Fibroblast of skin of right quadriceps (primary cell): Measurements from ENCODE around the gene GEMIN4.
"Not testable (repeated sequence)": the region's sequence is repeated elsewhere in the genome, so short reads cannot be mapped to it uniquely, and the experiment has no call there.

Experiments
- DNase-seq: peaks from one replicate; pipeline ENCODE4 v3.0.0-alpha.2; 2013

The GEMIN4 gene

DNA sequence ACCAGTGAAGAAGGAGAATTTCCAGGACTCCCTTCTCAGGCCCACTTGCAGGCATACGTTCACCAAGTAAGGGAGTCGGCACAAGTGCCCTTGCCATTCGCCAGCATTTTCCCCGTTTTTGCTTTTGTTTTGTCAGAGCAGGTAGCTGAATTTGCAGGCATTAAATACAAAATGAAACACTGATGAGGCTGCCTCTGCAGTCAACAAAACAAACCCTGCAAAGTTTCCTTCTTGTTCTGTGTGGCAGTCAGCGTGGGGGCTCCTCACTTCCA lies 22.2 kb upstream of the GEMIN4 start:
- no peak for DNase-seq

DNA sequence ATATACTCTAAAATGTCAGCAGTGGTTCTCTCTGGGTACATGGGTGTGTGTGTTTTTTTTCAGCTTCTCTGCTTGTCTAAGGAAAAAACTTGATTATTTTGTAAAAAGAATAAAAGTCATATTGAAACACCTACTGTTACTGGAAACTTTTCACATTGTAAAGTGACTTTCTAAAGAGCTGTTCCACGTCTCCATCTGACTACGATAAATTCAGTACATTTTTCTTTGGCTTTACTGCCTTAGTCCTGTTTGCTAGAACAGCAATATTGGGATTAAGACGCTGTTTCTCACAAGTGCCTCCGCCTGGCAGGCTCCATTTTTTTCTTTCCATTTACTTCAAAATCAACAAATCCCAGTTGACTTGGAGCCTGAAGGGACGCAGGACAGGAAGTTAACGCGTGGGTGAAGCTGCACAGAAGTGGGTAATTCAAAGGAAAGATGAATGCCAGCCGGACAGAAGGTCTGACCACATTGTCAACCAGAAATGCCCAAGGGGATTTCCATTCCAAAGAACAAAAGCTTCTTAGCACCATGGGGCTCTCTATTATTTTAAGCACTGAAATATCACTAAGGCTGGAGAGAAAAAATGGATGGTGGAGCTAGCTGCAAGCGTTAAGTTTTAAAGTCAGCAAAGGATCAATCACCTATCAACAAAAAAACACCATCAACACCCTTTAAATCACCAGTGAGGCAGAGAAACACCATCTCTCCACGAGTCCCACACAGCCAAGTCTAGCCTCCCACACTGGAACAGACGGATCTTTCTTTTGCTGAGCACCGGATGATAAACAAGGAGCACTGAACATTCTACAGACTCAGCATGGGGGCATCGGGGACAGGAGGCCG lies 21.6 kb upstream of the GEMIN4 start:
- DNase-seq: no peak

DNA sequence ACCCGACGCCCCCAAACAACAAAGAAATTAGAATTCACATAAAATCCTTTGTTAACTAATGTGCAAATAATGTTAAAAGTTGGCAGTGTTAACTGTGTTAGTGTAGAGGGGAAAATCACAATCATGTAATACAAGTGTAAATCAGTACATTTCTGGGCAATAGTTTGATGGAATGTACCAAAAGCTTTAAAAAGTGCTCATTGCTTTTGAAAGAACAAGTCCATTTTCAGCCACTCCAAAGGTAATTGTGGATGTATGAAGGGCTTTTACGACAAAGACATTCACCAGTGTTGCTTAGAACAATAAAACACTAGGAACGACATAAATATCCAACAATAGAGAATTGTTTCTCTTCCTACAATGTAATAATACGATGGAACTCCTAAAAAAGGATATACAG lies 21.0 kb upstream of the GEMIN4 start:
- DNase-seq: no peak

DNA sequence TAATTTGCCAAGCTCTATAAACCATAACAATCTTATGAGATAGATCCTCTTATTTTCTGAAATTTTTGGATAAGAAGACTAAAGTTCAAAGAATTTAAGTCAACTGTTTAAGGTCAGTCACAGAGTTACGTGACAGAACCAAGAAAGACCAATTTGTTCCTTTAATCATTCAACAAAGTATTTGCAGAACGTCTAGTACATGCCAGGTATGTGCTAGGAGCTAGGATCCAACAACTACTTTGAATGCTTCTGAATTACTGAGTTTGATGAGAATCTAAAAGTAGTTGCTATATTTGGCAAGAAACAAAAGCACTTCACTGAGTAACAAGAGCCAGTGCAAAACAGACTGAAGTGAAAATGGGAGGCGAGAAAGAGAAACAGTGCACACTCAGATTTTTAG lies 15.0 kb upstream of the GEMIN4 start:
- DNase-seq: no peak

DNA sequence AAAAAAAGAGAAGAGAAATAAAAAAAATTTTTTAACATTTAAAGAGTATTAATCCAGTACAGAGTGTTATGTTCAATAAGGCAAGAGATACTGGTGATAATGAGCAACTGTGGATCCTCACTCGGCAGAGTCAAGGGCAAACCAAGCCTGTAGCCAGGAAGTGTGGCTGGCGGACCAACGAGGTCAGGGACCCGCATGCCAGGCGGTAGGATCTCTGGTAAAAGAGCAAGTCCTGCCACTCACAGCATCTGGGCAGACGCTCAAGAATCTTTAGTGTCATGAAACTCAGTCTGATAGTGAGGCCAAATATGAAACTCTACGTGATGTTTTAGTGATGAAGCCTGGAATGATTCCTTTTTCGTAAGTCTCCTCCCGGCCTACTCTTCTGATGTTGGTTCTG lies 8.3 kb upstream of the GEMIN4 start:
- no peak for DNase-seq

DNA sequence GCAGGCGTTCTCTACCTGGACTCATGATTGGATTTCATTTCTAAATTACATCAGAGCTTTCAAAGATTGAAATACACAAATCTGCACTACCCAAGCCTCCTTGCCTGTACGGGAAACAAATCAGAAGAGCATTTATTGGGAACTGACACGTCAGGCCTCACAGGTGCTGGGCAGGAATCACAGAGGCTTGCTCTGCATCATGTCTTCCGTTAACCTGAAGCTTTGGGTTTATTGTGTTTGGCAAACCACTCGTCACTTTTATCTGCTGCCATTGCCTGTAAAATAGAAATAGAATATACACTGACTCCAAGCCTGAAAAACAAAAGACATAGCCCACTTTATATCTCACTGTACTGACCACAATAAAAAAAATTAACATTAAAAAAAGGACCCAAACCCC lies 7.9 kb upstream of the GEMIN4 start:
- no peak for DNase-seq

DNA sequence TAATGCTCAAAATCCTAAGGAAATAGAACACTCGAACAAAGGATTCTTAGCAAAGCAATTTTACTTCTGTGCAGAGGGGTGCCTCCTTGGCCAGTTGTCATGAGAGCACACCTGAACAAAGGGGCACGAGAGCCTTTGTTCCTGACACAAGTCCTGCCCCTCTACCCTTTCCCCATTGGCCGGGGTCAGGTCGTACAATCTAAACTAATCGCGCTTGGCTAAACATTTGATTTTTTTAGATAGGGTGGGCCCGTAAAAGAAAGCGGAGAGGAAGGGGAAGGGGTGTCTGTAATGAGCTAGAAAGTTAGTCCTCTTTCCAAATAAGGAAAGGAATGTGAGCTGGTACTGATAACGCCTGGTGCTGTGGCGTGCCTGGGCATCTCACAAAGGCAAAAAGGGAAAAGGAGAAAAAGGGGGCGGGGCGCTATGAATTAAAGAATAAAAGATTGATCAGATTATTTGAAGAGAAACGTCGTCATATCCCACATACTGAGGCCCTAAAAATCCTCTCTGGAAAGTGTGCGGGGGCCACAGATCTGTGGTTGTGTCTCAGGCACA lies 4.0 kb upstream of the GEMIN4 start:
- not testable (repeated sequence) for DNase-seq

DNA sequence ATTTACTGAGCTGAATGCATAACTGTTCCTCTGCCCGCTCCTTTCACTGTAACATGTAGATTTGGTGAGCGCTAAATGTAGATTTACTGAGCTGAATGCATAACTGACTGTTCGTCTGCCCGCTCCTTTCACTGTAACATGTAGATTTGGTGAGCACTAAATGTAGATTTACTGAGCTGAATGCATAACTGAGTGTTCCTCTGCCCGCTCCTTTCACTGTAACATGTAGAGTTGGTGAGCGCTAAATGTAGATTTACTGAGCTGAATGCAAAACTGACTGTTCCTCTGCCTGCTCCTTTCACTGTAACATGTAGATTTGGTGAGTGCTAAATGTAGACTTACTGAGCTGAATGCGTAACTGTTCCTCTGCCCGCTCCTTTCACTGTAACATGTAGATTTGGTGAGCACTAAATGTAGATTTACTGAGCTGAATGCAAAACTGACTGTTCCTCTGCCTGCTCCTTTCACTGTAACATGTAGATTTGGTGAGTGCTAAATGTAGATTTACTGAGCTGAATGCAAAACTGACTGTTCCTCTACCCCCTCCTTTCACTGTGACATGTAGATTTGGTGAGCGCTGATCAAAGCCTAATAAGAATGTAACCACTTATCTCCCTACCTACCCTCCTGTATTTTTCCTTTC lies 3.4 kb upstream of the GEMIN4 start:
- DNase-seq: not testable (repeated sequence)

DNA sequence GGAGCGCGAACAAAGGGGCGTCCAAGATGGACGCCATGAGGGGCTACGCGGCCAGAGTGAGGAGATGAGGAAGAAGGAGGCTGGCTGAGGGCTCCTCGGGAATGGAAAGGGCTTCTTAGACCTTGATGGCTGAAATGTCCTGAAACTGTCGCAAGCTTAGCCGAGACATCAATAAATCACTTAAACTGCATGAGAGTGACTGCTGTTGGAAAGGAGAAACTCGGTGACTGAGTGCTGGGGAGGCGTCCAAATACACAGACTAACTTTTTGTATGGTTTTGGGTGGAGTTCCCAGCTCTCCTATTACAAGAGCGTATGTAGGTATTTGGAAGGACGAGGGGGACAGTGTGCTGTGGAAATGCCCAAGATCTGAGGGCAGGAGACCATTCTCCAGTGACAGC lies 1.4 kb upstream of the GEMIN4 start:
- DNase-seq: no peak

DNA sequence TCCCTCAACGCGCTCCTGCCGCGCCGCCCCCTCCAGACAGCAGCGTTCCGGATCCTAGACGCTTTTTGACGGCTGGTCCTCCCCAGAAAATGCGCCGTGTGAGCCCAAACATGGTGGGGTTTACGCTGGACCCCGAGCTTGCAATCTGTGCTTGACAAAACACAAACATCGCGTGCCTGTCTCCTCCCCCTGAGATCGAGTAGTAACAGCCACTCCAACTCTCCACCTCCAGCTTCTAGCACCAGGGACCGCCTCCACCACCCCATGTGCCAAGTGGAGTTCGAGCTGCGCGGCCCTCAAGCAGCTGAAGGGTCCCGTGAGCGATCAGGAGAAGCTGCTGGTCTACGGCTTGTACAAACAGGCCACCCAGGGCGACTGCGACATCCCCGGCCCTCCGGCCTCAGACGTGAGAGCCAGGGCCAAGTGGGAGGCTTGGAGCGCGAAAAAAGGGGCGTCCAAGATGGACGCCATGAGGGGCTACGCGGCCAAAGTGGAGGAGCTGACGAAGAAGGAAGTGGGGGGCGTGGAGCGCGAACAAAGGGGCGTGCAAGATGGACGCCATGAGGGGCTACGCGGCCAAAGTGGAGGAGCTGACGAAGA lies 656 bp upstream of the GEMIN4 start:
- peak; percentile 54 for DNase-seq

DNA sequence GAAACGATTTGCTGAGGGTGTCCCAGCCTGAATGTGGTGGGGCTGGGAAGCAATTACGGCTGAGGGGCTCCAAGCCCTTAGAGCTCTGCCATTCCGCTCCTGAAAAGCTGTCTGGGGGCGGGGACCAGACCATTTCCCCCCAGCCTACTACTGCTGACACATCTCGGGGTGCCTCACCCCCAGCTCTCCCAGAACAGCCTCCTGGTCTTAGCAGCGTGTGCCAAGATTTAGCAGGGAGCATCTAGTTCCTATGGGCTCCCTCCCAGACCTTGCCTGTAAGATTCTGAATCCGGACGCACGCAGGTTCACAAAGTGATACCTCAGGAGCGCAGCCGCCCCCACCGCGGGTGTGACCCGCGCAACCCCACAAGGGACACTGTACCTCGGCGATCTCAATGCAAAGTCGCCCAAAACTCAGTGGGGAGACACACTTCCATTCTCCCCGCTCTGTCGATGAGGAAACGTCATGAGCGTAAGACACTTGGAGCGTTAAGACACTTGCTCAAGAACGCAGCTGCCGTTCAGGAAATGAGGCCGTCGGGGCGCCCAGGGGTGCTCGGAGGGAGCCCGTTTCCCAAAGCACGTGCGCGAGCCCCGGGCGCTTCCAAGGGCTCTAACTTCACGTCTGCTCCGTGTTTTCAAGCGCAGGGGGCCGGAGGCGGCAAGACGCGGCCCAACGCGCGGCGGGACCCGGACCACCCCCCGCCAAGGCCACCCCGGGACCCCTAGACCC lies 629 bp downstream of the GEMIN4 start:
- peak; percentile 42 for DNase-seq

DNA sequence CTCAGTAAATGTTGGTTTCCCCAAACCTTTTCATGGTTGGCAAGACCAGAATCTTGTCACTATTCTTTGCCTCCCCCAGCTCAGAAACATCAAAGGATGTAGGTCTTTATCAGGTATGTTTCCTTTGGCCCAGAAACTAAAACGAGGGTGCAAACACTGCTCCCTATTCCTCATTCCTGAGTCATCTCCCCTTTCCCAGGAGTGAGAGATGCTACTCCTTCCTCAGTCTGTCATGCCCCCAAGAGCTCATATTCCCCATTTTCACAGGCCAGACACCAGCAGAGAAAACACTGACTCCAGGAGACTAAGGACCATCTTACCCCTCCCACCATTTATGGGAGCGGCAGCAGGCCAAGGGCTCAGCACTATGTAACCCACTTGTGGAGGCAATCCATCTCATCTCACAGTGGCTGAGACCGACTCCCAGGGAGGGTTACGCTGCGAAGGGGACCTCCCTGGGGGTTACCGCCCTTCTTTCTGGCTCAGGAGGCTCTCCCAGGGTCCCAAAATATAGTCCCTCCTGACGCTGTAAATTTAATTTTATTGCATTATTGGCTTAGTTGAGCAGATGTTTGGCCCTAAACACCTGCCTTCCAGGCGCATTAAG lies 1.5 kb downstream of the GEMIN4 start:
- DNase-seq: no peak

DNA sequence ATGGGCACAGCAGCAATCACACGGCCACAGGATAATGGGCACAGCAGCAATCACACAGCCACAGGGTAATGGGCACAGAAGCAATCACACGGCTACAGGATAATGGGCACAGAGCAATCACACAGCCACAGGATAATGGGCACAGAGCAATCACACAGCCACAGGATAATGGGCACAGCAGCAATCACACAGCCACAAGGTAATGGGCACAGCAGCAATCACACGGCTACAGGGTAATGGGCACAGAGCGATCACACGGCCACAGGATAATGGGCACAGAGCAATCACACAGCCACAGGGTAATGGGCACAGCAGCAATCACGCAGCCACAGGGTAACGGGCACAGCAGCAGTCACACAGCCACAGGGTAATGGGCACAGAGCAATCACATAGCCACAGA lies 2.7 kb downstream of the GEMIN4 start:
- not testable (repeated sequence) for DNase-seq

DNA sequence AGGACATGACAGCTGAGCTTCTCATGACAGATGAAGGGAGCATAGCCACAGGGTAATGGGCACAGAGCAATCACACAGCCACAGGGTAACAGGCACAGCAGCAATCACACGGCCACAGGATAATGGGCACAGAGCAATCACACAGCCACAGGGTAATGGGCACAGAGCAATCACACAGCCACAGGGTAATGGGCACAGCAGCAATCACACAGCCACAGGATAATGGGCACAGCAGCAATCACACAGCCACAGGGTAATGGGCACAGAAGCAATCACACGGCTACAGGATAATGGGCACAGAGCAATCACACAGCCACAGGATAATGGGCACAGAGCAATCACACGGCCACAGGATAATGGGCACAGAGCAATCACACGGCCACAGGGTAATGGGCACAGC lies 3.5 kb downstream of the GEMIN4 start:
- not testable (repeated sequence) for DNase-seq

DNA sequence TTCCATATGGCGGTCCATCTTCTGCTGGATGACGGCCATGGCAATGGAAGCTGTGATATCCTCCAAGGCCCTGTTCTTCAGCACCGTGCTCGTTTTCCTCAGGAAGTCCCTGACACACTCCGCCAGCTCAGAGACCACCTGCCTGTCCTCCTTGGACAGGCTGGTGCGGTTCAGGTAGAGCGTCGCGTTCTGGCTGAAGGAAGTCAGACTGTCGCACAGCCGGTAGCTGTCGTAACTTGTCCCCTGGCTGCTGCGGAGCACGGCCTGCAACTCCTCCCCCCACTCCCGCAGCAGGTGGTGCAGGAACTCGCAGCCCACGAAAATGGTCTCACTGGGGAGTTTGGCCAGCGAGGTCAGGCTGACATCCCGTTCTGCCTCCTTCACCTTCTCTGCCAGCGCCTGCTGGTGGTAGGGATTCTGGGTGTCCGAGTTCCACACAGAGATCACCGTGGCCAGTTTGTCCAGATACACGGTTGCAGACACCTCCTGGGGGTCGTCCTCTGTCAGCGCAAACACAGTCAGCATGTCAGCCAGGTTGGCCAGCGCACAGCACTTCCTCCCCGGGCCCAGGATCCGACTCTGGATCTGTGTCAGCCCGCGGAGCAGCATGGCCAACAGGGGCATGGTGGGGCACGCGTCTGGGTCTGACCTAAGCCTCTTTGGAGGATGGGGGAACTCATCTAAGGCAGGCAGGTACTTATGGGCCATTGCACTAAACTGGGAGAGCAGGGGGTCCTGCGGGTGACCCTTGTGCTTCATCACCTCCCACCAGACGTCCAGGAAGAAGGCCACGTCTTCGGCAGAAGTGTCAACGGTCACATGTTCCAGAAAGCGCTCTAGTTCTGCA lies 5.1 kb downstream of the GEMIN4 start:
- DNase-seq: no peak

DNA sequence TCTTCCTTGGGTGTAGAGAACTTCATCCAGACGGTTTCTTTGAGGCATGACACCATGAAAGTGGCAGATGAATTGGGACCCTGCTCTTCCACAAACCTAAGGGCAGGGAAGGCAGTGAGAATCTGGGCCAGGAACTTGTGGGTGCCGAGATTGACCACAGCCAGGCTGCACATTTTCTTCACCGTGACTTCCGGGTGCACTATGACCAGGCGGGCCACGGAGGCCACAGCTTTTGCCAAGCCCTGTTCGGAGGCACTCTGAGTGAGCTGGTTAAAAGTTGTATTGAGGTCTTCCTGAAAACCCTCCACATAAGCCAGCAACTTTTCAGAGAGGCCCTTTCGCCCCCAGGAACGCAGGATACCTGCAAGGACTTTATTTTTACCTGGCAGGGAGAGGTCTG lies 5.9 kb downstream of the GEMIN4 start:
- DNase-seq: no peak

DNA sequence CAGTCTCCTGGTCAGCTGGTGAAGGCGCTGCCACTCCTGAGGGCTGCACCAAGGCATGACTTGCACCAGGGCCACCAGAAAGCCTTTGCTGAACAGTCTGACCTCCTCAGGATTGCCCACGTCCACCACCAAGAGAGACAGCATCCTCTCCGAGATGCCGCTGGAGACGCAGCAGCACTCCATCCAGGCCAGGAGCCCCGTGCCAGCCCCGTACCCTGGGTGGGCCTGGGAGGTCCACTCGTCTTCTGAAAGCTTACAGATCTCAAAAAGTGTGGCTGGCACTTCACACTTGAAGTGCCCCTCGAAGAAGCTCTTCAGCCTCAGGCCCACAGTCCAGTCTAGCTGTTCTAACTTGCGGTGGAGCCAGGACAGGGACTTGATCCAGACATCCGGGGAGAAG lies 6.7 kb downstream of the GEMIN4 start:
- no peak for DNase-seq

DNA sequence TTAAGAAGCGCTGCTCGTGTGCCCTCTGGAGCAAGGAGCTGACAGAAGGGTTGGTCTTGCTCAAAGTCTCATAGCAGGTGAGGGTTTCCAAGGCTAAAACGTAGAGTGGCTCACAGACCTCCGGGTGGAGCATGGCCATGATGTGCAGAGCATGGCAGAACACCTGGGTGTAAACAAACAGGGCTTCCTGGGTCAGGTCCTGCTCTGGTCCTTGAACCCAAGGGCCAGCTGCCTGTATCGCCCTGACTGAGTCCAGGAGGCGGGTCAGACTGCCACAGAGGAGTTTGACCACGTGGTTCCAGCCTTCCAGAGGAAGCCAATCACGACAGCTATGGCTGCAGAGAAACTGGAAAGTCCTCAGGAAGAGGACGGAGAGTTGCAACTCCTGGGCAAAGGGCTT lies 7.1 kb downstream of the GEMIN4 start:
- DNase-seq: no peak

DNA sequence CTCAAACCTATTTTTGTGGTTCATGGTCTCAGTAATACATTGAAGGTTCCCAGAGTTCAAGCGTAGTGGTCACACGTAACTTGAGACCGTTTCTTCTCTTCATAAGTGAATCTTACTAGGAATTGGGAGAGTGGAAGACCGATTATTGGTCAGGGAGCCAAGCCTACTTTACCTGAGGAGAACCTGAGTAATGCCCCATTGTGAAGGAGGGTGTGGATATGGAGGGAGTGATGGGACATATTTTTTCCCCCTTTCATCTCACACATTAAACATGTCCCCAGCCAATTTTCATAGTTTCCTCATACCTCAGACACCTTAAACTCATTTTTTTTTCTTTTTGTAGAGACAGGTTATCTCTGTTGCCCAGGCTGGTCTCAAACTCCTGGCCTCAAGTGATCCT lies 8.9 kb downstream of the GEMIN4 start:
- no peak for DNase-seq

DNA sequence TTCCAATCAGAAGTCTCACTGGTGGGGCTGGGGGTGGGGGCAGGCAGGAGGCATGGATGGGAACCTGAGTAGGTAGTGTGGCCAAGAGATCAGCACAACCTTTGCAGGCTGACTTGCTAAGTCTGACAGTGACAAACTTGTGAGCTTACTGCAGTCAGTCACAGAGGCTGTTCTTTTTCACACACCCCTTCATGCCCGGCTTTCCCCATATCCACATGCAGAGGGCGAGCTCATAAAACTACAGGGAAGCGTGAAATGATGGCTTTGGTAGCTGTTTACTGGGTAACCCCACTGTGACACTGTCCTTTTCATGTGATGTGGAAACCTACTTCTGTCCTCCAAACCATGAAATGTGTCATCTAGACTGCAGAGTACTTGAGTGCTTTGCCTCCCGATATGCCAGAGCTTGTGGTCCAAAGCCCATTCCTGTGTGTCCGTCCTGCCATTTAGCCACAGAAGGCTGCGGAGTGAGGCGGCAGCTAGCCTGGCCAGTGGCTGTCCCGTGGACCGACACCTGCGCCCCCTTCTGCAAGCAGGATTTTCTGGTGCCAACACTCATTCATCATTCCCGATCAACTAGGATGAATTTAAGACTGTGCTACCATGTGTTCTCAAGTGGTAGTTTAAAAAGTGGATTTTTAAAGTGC lies 9.8 kb downstream of the GEMIN4 start:
- DNase-seq: no peak

DNA sequence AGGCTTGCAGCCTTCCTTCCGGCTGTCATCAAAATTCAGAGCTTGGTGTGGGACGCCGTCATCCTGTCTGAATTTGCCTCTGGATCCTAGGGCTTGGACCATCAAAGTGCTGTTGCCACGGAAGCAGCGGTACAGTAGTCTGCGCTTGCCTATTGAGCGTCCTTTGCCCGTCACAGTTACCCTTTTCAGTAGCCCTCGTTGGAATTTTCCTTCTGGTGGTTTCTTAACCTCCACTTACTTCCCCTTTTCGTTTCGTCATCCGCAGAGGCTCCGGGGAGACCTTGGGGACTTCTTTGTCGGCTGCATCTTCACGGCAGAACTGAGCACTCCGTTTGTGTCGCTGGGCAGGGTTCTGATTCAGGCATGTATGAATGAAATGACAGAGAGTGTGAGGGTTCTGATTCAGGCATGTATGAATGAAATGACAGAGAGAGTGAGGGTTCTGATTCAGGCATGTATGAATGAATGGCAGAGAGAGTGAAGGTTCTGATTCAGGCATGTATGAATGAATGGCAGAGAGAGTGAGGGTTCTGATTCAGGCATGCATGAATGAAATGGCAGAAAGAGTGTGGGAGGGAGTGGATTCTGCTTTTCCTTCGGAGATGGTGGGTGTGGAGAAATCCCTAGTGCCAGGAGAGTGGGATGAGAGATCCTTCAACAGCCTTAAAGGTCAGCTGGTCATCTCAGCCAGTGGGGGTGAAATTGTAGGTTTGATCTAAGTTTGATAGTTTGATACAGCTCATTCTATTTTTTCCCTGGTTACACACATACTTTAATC lies 11.6 kb downstream of the GEMIN4 start:
- no peak for DNase-seq
